Endodermal cell (in vitro differentiated cells): ENCODE data around the gene ADCY3. TPM values are rescaled to one million over a fixed set of nuclear protein-coding genes. Genes with fewer than 3 reads are reported as not detected.

ENCODE experiments used
- DNase-seq: peaks from one replicate; pipeline ENCODE4 v3.0.0-alpha.2; 2017
- H3K27ac ChIP-seq: 2 replicates; pipeline ENCODE4 v1.5.1; 2013; ENCODE audit warnings: mild to moderate bottlenecking, low read depth, low read length, moderate library complexity
- H3K27me3 ChIP-seq: 2 replicates; pipeline ENCODE4 v1.6.1; 2013; ENCODE audit warnings: mild to moderate bottlenecking, low read length, moderate library complexity; ENCODE audit not compliant: insufficient read depth, control insufficient read depth, poor library complexity, severe bottlenecking
- H3K36me3 ChIP-seq: 2 replicates; pipeline ENCODE4 v1.7.0; 2013; ENCODE audit warnings: mild to moderate bottlenecking, low read length, moderate library complexity; ENCODE audit not compliant: control insufficient read depth, insufficient read depth
- H3K4me1 ChIP-seq: one replicate; pipeline ENCODE4 v1.7.0; 2013; ENCODE audit warnings: low read length; ENCODE audit not compliant: control insufficient read depth, insufficient read depth
- H3K4me3 ChIP-seq: 2 replicates; pipeline ENCODE4 v1.5.1; 2013; ENCODE audit warnings: mild to moderate bottlenecking, low read length, moderate library complexity
- H3K9ac ChIP-seq: 2 replicates; pipeline ENCODE4 v1.6.1; 2013; ENCODE audit warnings: mild to moderate bottlenecking, low read length, moderate library complexity; ENCODE audit not compliant: poor library complexity, severe bottlenecking; ENCODE audit errors: extremely low read depth
- H3K9me3 ChIP-seq: 2 replicates; pipeline ENCODE4 v1.6.1; 2013; ENCODE audit warnings: mild to moderate bottlenecking, low read length, moderate library complexity; ENCODE audit not compliant: control insufficient read depth
- H3K27ac Mint-ChIP-seq: 2 replicates; pipeline ENCODE4 v1.8.0; 2020; ENCODE audit warnings: mixed read lengths
- H3K27me3 Mint-ChIP-seq: 2 replicates; pipeline ENCODE4 v1.8.0; 2021; ENCODE audit warnings: mild to moderate bottlenecking, mixed read lengths; ENCODE audit not compliant: insufficient read depth
- H3K36me3 Mint-ChIP-seq: 2 replicates; pipeline ENCODE4 v1.8.0; 2020; ENCODE audit warnings: low read depth, mixed read lengths
- H3K4me1 Mint-ChIP-seq: 2 replicates; pipeline ENCODE4 v1.8.0; 2020; ENCODE audit warnings: mixed read lengths
- H3K4me3 Mint-ChIP-seq: 2 replicates; pipeline ENCODE4 v1.8.0; 2020; ENCODE audit warnings: mild to moderate bottlenecking, moderate library complexity, mixed read lengths
- H3K9me3 Mint-ChIP-seq: 2 replicates; pipeline ENCODE4 v1.8.0; 2020; ENCODE audit warnings: mild to moderate bottlenecking, mixed read lengths
- CTCF ChIP-seq: fragments of 200-600 bp; sonication (generic); conservative IDR thresholded peaks from 2 replicates; pipeline ENCODE4 v1.5.0; 2021; ENCODE audit warnings: antibody characterized with exemption, mild to moderate bottlenecking
- WGBS, 2 experiments: methylation state at CpG; one replicate each; pipeline versions ENCODE4 v1.1.5 to v1.1.7; 2013; ENCODE audit warnings: missing lambda C conversion rate in 2 of 2, mixed read lengths in 1 of 2; ENCODE audit not compliant: insufficient coverage in 1 of 2, insufficient read length in 1 of 2; 5-methylcytosine and 5-hydroxymethylcytosine counted together
- total RNA-seq, 2 donors: library from RNA; stranded (reverse); fragmentation: NEBNext Ultra II Directional in 1 of 2; extraction: Animal tissue kit (Norgen Biotek cat#: 25700) in 1 of 2; gene quantifications; 2 replicates in 1 of 2; 3 replicates in 1 of 2; pipeline ENCODE4 v1.2.1, GENCODE V29; 2021

ADCY3 gene
- total RNA-seq, 2 donors from 2014 or later, result 29.8 to 41.2 TPM

GRCh38 chr2:24898122-24899109 lies 21.6 kb downstream of the ADCY3 start:
- Mint-ChIP-seq H3K27ac (peak overlapping the region; percentile 20), H3K4me1 (no peaks in the 10 kb centered on the region), H3K9me3 (peaks cover 29% of the 10 kb centered on the region), H3K36me3 (peaks cover 48% of the 10 kb centered on the region), H3K4me3 (no peak overlapping the region), H3K27me3 (no peaks in the 10 kb centered on the region)
- Histone ChIP-seq H3K27me3 (no peaks in the 10 kb centered on the region), H3K4me3 (no peak overlapping the region), H3K9me3 (peaks cover 22% of the 10 kb centered on the region), H3K4me1 (no peaks in the 10 kb centered on the region), H3K27ac (no peak overlapping the region), H3K36me3 (no peaks in the 10 kb centered on the region), H3K9ac (no peak overlapping the region)
- 83 to 89% methylated on average over 22 to 30 of the region's 30 CpGs for WGBS, 2 experiments
- DNase-seq, result no peak
- TF ChIP-seq CTCF, result no peak

DNA sequence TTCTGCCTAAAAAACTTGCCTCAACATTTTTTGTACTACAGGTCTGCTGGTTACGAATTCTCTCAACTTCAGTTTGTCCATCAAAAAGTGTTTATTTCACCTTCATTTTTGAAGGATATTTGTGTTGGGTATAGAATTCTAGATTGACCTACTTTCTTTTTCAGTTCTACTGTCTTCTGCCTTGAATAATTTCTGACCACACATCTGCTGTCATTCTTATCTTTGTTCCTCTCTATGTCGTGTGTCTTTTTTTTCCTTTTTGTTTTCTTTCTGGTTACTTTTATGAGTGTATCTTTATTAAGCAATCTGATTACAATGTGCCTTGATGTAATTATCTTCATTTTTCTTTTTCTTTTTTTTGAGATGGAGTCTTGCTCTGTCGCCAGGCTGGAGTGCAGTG lies 25.3 kb downstream of the ADCY3 start:
- Histone ChIP-seq H3K27me3 (no peaks in the 10 kb centered on the region), H3K4me3 (no peak overlapping the region), H3K4me1 (no peaks in the 10 kb centered on the region), H3K9ac (no peak overlapping the region), H3K9me3 (peaks cover 28% of the 10 kb centered on the region), H3K36me3 (no peaks in the 10 kb centered on the region), H3K27ac (no peak overlapping the region)
- H3K27me3 Mint-ChIP-seq, result no peaks in the 10 kb centered on the region
- no peaks in the 10 kb centered on the region for H3K4me1 Mint-ChIP-seq
- DNase-seq, result no peak
- peaks cover 37% of the 10 kb centered on the region for H3K9me3 Mint-ChIP-seq
- peaks cover 37% of the 10 kb centered on the region for H3K36me3 Mint-ChIP-seq
- H3K27ac Mint-ChIP-seq, result no peak overlapping the region
- H3K4me3 Mint-ChIP-seq, result no peak overlapping the region
- WGBS, 2 experiments, result 90 to 100% methylated on average over 1 to 3 of the region's 3 CpGs
- TF ChIP-seq CTCF, result no peak

- WGBS, 2 experiments, result 74 to 86% methylated on average over 2 to 3 of the region's 3 CpGs
- no peak for TF ChIP-seq CTCF
- no peak overlapping the region for H3K4me3 ChIP-seq
- Mint-ChIP-seq H3K4me3 (no peak overlapping the region), H3K36me3 (peaks cover 37% of the 10 kb centered on the region), H3K9me3 (peaks cover 37% of the 10 kb centered on the region), H3K4me1 (no peaks in the 10 kb centered on the region), H3K27me3 (no peaks in the 10 kb centered on the region), H3K27ac (no peak overlapping the region)
- H3K4me1 ChIP-seq, result no peaks in the 10 kb centered on the region
- H3K27ac ChIP-seq, result no peak overlapping the region
- H3K9me3 ChIP-seq, result peaks cover 28% of the 10 kb centered on the region
- no peak for DNase-seq
- no peaks in the 10 kb centered on the region for H3K36me3 ChIP-seq
- no peaks in the 10 kb centered on the region for H3K27me3 ChIP-seq
- no peak overlapping the region for H3K9ac ChIP-seq
Observed at GRCh38 chr2:24893934-24894333, 26.1 kb downstream of the ADCY3 start.
